Prostate gland (tissue), 2 donors: ENCODE data around the gene MEIS2. TPM values are rescaled to one million over a fixed set of nuclear protein-coding genes. Genes with fewer than 3 reads are reported as not detected.

Experiments
- DNase-seq: peaks from one replicate; pipeline ENCODE4 v3.0.0-alpha.2; 2019; ENCODE audit warnings: low spot score
- H3K27ac ChIP-seq, 2 donors: fragments of 200-600 bp; sonication (generic); 2 replicates each; pipeline ENCODE4 v1.5.1; 2017 to 2019
- H3K27me3 ChIP-seq: fragments of 200-600 bp; sonication (generic); replicated peaks from 2 replicates; pipeline ENCODE4 v1.5.1; 2019; ENCODE audit not compliant: insufficient read depth
- H3K36me3 ChIP-seq, 2 donors: fragments of 200-600 bp; sonication (generic); 1 replicate in 1 of 2; 2 replicates in 1 of 2; pipeline versions ENCODE4 v1.5.1 to v1.8.1; 2017 to 2019
- H3K4me1 ChIP-seq: fragments of 200-600 bp; sonication (generic); replicated peaks from 2 replicates; pipeline ENCODE4 v1.5.1; 2019
- H3K4me3 ChIP-seq, 2 donors: fragments of 200-600 bp; sonication (generic); 2 replicates each; pipeline ENCODE4 v1.5.1; 2017 to 2019
- H3K9me3 ChIP-seq: fragments of 200-600 bp; sonication (generic); 2 replicates; pipeline ENCODE4 v1.5.1; 2017
- POLR2A ChIP-seq: fragments of 450-650 bp; IDR thresholded peaks from one replicate; pipeline ENCODE4 v1.6.1; 2016; ENCODE audit warnings: antibody characterized with exemption, mild to moderate bottlenecking
- POLR2AphosphoS5 ChIP-seq: sonication (generic); formaldehyde crosslinking; IDR thresholded peaks from one replicate; pipeline ENCODE4 v1.6.1; 2017; ENCODE audit warnings: antibody characterized with exemption
- WGBS: methylation state at CpG from one replicate; pipeline ENCODE4 v1.1.5; 2018; 5-methylcytosine and 5-hydroxymethylcytosine counted together
- intact Hi-C: fragments of 100-400 bp; cut with DNase I; formaldehyde crosslinking; loops from one replicate; pipeline ENCODE4 v1.14.2; 2022
- total RNA-seq, 2 donors: library from RNA; depleted of rRNA; stranded (reverse); fragments of >200 nt; gene quantifications; one replicate each; pipeline ENCODE4 v1.1.0, GENCODE V29; 2016
- TF ChIP-seq, protein P1 (sequence below), 4 experiments: fragments of 200-600 bp in 2 of 4; fragments of 450-650 bp in 2 of 4; sonication (generic) in 2 of 4; IDR thresholded peaks; 1 replicate in 3 of 4; 2 replicates in 1 of 4; pipeline ENCODE4 v1.5.1; 2016 to 2019; ENCODE audit warnings: antibody characterized with exemption in 4 of 4, mild to moderate bottlenecking in 2 of 4, moderate library complexity in 2 of 4

MEIS2 gene
- total RNA-seq, 2 donors from 2014 or later, result 53.4 to 73.2 TPM

- TF ChIP-seq, protein P1, sequence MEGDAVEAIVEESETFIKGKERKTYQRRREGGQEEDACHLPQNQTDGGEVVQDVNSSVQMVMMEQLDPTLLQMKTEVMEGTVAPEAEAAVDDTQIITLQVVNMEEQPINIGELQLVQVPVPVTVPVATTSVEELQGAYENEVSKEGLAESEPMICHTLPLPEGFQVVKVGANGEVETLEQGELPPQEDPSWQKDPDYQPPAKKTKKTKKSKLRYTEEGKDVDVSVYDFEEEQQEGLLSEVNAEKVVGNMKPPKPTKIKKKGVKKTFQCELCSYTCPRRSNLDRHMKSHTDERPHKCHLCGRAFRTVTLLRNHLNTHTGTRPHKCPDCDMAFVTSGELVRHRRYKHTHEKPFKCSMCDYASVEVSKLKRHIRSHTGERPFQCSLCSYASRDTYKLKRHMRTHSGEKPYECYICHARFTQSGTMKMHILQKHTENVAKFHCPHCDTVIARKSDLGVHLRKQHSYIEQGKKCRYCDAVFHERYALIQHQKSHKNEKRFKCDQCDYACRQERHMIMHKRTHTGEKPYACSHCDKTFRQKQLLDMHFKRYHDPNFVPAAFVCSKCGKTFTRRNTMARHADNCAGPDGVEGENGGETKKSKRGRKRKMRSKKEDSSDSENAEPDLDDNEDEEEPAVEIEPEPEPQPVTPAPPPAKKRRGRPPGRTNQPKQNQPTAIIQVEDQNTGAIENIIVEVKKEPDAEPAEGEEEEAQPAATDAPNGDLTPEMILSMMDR (IDR thresholded peaks at IDR 0.05), result no peak
- TF ChIP-seq POLR2AphosphoS5, result no peak
- TF ChIP-seq POLR2A, result no peak
- no peak for DNase-seq
- H3K27ac ChIP-seq, result no peak overlapping the region
- 59% methylated on average over 9 of the region's 9 CpGs for WGBS
- intact Hi-C loops, result no loop called here
- no peaks in the 10 kb centered on the region for H3K4me1 ChIP-seq
- H3K36me3 ChIP-seq, result no peaks in the 10 kb centered on the region
- no peaks in the 10 kb centered on the region for H3K9me3 ChIP-seq
- no peaks in the 10 kb centered on the region for H3K27me3 ChIP-seq
- H3K4me3 ChIP-seq, result no peak overlapping the region
Measured at GRCh38 chr15:36921484-36922091, 178.8 kb downstream of the MEIS2 start.

- intact Hi-C loops, result no loop called here
- Histone ChIP-seq H3K27me3 (no peaks in the 10 kb centered on the region), H3K27ac (no peak overlapping the region), H3K9me3 (no peaks in the 10 kb centered on the region), H3K36me3 (no peaks in the 10 kb centered on the region), H3K4me3 (no peak overlapping the region), H3K4me1 (no peaks in the 10 kb centered on the region)
- DNase-seq, result no peak
- WGBS, result 56% methylated on average over 4 of the region's 4 CpGs
- no peak for TF ChIP-seq POLR2AphosphoS5
- TF ChIP-seq POLR2A, result no peak
- TF ChIP-seq, protein P1 (IDR thresholded peaks at IDR 0.05), result no peak
Measured at GRCh38 chr15:36917411-36918267, 182.7 kb downstream of the MEIS2 start.

DNA sequence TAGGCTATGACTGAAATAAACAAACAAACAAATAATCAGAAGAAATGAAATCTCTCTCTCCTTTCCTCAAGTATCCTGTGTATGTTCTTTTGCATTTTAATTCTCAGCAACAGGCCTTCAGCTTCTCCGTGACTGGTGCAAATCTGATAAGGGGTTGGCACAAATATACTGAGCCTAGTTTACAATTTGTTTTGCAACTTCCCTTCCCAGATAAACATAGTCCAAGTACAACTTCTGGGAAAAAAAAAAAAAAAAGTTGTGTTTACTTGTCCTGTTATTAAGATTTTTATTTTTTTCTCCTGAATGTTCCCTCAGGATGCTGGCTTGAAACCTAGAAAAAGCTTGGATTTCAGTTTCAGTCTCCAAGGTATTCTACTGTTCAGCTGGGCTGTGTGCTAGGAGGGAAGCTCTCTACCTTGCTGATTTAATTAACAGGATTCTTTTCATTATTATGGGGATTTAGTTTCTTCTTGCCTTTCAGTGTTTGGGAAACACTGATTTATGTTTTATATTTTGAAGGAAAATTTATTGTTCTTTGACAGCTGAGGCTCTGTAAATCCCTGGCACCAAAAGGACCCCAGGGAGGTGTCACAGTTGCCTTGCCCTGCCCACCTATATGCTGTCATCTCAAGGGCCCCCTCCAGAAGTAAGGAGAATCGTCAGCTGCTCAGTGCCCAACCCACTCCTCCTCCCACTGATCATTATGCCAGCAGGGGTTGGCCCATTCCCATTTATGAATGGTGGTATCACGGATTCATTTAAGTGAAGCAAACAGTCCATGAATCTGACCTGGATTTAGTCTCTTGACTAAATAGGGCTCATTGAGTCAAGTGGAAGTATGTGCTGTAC lies 185.2 kb downstream of the MEIS2 start:
- 24% methylated on average over 3 of the region's 3 CpGs for WGBS
- H3K27me3 ChIP-seq, result no peaks in the 10 kb centered on the region
- H3K4me3 ChIP-seq, result no peak overlapping the region
- peak overlapping the region; percentile 50 to 53 for H3K27ac ChIP-seq
- peak; percentile 64 for TF ChIP-seq POLR2AphosphoS5
- TF ChIP-seq, protein P1 (IDR thresholded peaks at IDR 0.05), result no peak
- H3K36me3 ChIP-seq, result no peaks in the 10 kb centered on the region
- H3K9me3 ChIP-seq, result no peaks in the 10 kb centered on the region
- intact Hi-C loops, result no loop called here
- DNase-seq, result no peak
- H3K4me1 ChIP-seq, result no peaks in the 10 kb centered on the region

GRCh38 chr15:36914466-36914865 lies 185.9 kb downstream of the MEIS2 start:
- Histone ChIP-seq H3K4me3 (no peak overlapping the region), H3K9me3 (no peaks in the 10 kb centered on the region), H3K27ac (peak overlapping the region; percentile 2 to 53), H3K4me1 (no peaks in the 10 kb centered on the region), H3K36me3 (no peaks in the 10 kb centered on the region), H3K27me3 (no peaks in the 10 kb centered on the region)
- intact Hi-C loops, result no loop called here
- WGBS, result 46% methylated on average over 4 of the region's 4 CpGs
- no peak for DNase-seq
- TF ChIP-seq POLR2A (no peak), POLR2AphosphoS5 (no peak)
- TF ChIP-seq, protein P1 (IDR thresholded peaks at IDR 0.05), result no peak
